Fibroblast of skin of abdomen (primary cell): Measurements from ENCODE around the gene DOCK3.
A peak's percentile ranks its signal among the peaks of the same experiment; 100 is the strongest.
"Not testable (repeated sequence)": the region's sequence is repeated elsewhere in the genome, so short reads cannot be mapped to it uniquely, and the experiment has no call there.

Experiments
- DNase-seq: peaks from one replicate; pipeline ENCODE4 v3.0.0-alpha.2; 2013

Gene DOCK3

DNA sequence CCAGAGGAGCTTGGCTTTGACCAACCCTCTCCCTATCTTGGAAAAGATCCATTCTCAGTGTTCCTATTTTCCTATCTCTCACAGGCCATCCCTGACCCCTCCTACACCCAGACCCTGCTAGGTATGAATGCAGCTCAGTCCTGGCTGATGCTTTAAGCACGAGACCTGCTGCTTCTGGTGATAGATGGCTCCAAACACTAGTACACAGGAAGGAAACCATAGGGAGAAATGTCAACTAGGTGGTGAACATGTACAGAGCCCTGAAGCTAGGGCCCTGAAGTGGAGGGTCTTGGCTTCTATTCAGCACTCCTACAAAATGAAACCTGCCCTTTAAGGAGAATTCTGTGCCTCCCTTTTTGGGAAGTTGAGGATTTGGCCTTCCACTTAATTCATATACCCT lies 662.9 kb downstream of the DOCK3 start:
- no peak for DNase-seq

DNA sequence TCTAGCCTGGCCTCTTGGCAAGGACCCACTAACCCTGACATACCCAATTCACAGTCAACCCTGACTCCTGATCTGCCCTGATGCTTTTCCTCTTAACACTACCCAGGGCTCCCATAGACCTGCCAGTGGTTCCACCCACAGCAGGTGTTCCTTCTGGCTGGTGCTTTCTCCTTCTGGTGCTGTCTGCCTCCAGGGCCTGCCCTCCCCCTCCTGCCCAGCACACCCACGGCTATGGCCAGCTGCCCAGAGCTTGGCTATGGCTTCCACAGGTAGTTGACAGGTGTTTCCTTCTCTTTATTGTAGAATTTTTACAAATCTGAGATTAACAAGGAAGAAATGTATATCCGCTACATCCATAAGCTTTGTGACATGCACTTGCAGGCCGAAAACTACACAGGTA lies 663.9 kb downstream of the DOCK3 start:
- no peak for DNase-seq

DNA sequence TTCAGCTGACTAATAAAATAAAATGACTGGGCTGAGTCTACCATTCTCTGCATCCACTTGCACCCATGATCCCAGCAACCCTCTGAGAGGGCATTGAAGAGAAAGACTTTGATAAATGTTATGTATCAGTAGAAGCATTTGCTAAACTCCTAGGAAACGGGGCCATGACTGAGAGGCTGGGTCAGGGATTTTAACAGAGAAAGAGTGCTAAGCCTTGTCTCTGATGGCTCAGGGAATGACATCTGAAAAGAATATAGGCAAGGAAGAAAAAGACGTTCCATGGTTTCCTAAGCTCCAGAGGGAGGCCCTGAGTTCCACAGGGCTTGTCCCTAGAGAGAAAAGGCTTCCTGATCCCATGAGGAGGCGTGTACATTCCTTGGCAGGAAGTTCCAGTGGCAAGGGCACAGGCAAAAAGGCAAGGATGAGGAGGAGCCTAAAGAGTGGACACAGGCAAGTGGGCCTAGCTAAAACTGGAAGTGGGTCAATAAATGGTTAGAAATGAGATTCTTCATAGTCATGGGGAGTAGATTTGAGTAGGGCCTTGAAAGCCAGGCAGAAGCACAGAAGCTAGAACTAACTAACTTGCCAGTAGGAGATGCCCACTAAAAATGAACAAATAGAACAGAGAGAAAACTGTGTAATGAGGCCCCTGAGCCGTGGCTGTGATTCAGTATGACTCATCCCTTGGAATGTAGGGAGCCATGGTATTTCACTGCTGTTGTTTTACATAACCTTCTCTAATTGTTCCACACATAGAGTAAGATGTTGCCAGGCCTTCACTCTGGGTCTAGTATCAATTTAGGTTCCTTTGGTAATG lies 665.5 kb downstream of the DOCK3 start:
- peak; percentile 94 for DNase-seq

GRCh38 chr3:51340989-51341636 lies 666.4 kb downstream of the DOCK3 start:
- DNase-seq = peak; percentile 14

DNA sequence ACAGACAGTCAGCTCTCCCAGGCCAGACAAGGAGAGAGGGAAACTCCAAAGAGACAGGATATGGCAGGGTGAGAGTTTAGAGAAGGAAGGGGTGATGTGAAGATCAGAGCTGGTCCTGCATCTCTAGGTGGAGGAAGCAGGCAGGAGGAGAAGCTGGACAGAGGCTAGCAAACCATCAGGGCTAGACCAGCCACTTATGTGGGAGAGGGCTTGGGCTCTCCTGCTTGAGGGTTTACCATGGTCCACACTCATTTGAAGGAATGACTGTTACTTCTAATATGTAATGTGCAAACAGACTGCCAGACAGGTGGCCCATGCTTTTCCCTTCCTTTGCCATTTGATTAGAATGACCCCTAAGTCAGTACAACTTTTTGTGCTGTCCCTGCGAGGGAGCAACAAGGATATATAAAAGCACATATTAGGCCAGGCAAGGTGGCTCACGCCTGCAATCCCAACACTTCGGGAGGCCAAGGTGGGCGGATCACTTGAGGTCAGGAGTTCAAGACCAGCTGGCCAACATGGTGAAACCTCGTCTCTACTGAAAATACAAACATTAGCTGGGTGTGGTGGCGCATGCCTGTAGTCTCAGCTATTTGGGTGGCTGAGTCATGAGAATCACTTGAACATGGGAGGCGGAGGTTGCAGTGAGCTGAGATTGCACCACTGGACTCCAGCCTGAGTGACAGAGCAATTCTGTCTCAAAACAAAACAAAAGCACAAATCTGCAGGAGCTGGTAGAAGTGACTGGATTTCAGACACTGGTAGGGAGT lies 669.4 kb downstream of the DOCK3 start:
- peak; percentile 28 for DNase-seq

GRCh38 chr3:51350751-51351150 lies 676.0 kb downstream of the DOCK3 start:
- DNase-seq = no peak

- no peak for DNase-seq
Measured at GRCh38 chr3:51353131-51353530, 678.4 kb downstream of the DOCK3 start.

- DNase-seq = no peak
Measured at GRCh38 chr3:51353691-51354090, 679.0 kb downstream of the DOCK3 start.

GRCh38 chr3:51354172-51354571 lies 679.4 kb downstream of the DOCK3 start:
- DNase-seq = no peak

GRCh38 chr3:51354731-51355615 lies 680.2 kb downstream of the DOCK3 start:
- DNase-seq = no peak

DNA sequence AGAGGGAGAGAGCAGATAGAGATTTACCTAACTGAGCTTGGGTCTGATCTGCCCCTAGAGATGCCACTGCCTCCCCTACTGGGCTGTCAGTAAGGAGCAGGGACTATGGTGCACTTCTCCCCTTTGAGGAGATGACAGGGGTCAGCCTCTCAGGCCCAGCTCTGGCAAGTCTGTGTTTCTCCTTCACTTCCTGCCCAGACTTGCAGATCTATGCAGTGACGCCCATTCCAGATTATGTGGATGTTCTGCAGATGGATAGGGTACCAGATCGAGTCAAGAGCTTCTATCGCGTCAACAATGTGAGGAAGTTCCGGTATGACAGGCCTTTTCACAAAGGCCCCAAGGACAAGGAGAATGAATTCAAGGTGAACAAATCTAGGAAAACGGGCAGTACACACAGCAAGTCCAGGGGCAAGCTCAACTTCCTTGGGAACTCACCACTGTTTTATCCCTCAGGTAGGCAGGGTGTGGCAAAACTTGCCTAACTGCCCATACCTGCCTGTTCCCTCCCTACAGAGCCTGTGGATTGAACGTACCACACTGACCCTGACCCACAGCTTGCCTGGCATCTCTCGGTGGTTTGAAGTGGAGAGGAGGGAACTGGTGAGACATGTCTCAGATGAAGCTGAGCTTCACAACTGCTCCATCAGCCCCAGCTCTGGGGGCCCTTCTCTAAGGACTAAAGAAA lies 681.3 kb downstream of the DOCK3 start:
- DNase-seq = no peak

GRCh38 chr3:51357856-51358255 lies 683.1 kb downstream of the DOCK3 start:
- DNase-seq = no peak

GRCh38 chr3:51358981-51359380 lies 684.3 kb downstream of the DOCK3 start:
- no peak for DNase-seq

DNA sequence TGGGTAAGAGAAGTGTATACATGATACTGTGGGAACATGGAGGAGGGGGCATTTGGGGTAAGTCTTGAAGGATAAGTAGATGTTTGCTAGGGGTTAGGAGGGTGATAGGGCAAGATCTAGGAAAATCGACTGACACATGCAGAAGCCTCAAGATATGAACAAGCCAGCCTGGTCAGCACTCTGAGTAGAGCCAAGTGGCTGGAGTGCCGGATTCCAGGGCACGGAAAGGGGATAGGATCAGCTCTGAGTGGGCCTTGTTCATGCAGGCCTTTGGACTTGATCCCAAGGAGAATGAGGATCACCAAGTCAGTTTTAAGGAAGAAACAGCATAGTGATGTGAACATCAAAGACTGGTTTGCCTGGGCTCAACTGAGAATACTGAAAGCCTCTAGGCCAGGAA lies 686.1 kb downstream of the DOCK3 start:
- DNase-seq = no peak

- no peak for DNase-seq
Measured at GRCh38 chr3:51361746-51362145, 687.0 kb downstream of the DOCK3 start.

- no peak for DNase-seq
Measured at GRCh38 chr3:51362476-51362875, 687.7 kb downstream of the DOCK3 start.

DNA sequence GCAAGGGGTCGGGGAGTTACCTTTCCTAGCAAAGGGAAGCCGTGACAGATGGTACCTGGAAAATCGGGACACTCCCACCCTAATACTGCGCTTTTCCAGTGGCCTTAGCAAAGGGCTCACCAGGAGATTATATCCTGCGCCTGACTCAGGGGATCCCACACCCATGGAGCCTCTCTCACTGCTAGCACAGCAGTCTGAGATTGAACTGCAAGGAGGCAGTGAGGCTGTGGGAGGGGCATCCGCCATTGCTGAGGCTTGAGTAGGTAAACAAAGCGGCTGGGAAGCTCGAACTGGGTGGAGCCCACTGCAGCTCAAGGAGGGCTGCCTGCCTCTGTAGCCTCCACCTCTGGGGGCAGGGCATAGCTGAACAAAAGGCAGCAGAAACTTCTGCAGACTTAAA lies 693.5 kb downstream of the DOCK3 start:
- not testable (repeated sequence) for DNase-seq

DNA sequence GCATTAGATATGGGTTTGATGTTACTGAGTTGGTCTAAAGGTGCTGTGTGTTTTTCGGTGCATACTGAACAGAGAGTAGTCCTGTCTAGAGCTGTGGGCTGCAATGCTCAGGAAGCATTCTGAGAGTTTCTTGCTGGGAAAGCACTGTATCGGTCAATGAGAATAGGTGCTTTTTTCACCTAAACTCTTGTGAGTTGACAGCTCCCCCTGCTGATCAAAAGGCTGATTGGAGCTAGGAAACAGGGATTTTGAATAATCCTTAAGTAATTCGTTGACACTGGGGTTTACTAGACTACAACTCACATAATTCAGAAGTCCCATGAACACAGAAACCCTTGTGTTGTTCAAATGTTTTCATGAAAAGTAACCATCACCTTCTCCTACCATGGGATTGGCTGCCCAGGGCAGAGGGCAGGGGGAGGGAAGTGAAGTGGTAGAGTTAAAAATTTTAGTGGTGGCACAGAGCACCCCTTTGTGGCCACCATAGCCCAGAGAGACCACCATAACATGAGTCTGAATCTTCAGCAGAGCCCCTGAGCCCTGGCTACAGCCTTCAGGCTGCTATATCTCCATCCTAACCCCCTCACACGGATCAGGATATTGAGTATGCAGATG lies 697.3 kb downstream of the DOCK3 start:
- peak; percentile 67 for DNase-seq

DNA sequence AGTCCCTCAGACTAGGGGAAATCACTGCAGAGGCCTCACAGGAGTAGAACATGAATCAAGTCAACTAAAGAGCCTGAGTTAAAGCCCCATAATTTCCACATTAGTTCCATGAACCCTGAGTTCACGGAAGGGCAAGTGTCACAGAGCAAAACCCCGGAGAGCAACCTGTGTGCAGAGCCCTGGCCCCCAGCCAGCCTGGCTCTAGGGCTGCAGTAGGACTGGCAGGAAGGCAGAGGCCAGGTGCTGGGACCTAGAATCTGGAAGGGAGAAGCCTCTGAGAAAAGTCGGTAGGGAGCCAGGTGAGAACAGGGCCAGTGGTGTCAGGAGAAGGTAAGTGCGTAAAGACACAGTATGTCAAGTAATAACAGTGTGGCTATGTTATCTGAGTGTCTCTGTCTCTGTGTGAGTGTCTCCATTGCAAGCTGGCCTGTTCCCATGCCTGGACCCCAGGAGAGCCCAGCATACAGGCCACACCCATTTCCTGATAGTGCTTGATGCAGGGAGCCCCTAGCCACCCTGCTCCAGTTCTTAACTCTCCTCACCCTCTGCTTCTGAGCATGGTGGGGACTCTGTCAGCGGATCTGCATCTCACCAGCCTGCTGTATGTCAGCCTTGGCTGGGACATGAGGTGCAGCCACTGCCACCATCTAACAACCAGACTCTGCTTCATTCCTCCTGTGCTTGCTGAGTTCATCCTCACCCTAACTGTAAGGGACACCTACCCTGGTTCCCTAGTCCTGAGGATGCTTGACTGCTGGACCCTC lies 699.1 kb downstream of the DOCK3 start:
- DNase-seq = no peak

DNA sequence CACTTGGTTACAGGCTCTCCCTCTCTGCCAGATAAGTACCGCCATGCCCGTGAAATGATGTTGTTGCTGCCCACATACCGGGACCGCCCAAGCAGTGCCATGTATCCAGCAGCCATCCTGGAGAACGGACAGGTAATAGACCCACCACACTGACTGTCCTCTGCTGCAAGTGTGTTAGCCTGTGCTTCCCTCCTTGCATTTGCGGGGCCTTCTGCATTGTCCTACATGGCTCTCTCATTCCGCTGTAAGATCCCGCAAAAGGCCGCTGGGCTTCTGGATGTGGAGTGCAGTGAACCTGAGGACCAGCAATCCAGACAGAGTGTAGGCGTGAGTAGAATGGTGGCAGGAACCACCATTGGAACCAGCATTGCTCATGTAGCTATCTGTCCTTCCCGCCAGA lies 699.7 kb downstream of the DOCK3 start:
- no peak for DNase-seq

DNA sequence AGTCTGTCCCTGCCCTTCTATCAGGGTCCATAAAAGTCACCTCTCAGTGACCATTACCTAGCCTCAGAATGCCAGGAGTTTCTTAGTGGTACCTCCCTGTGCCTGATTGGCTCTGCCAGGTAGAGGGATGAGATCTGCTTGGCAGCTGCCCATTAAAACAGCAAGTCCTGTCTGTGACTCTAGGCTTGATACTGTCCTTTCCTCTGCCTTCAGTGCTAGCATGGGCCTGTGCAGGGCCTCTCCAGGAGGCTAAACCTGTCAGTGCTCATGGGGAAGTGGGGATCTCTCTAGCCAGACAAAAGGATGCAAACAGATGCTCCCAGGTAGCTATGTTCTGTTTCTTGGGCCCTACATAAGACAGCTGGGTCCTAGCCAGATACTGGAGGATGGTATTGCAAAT lies 700.4 kb downstream of the DOCK3 start:
- no peak for DNase-seq
